Keratinocyte (primary cell): Measurements from ENCODE around the gene TANGO2.

ENCODE experiments used
- CTCF ChIP-seq, 3 experiments: IDR thresholded peaks in 1 of 3; conservative IDR thresholded peaks in 1 of 3; optimal IDR thresholded peaks in 1 of 3; 2 replicates in 2 of 3; 3 replicates in 1 of 3; pipeline versions ENCODE3 to v1.5.1; 2011; ENCODE audit warnings: low read length in 3 of 3, mild to moderate bottlenecking in 3 of 3, moderate library complexity in 2 of 3, control low read depth in 1 of 3, inconsistent platforms in 1 of 3; ENCODE audit not compliant: insufficient read depth in 2 of 3; ENCODE audit errors: extremely low read depth in 1 of 3
- EZH2 ChIP-seq: IDR thresholded peaks from one replicate; pipeline ENCODE4 v1.6.1; 2012; ENCODE audit warnings: inconsistent platforms, mild to moderate bottlenecking, low read length, moderate library complexity

GRCh38 chr22:20009018-20009491 is 11.9 kb upstream of the TANGO2 start:
- TF ChIP-seq CTCF (optimal IDR thresholded peaks at IDR 0.05 in 1 of 3, IDR thresholded peaks at IDR 0.05 in 1 of 3, conservative IDR thresholded peaks at IDR 0.05 in 1 of 3; ENCODE audit: extremely low read depth in 1 of 3, insufficient read depth in 2 of 3, low read length in 3 of 3) (no peak), EZH2 (no peak)
